Endothelial cell of hepatic sinusoid (primary cell): Measurements from ENCODE around the gene MRPL17.
"Not testable (repeated sequence)": the region's sequence is repeated elsewhere in the genome, so short reads cannot be mapped to it uniquely, and the experiment has no call there.

Source experiments
- in situ Hi-C: cut with HindIII; loops from 2 replicates; pipeline ENCODE4 v1.10.0; 2017; ENCODE audit warnings: low sequenced_read_pairs

MRPL17 gene

DNA sequence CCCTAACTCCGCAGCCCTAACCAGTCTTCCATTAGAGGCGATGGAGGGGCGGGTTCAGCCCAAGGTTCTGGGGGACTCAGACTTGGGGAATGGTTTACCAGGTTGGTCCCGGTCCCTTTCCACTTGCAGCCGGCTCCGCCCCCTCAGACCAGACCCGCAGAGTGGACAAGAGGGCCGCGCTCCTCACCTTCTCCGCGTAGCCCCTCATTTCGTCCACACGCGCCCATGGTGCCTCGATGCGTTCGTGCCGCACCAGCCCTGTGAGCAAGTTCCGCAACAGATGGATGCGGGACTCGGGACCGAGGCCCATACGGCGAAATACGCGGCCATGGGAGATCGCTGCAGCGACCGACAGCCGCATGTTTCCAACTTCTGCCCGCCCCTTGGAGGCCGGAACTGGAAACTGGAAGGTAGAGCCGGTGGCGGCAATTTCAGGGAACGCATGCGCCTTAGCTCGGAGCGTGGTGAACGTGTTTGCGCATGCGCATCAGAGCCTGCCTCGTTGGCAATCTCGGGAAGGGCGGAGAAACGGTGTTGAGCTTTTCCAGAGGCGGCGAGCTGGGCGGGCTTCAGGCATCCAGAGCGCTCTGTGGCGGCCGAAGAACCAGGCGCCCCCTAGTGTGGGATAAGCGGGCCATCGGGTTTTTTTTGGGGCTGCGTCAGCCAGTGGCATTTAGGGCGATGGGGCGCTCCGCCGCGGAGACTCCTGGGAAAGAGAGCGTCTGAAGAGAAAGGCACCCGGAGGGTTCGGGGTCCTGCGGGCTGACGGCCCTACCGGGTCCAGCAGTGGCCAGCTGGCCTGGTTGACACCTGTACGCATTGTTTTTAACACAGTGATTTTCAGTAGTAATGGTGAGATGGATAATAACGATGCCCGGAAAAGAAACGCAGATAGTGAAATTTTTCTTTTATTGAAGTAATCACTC lies at the start of gene MRPL17:
Gene MRPL17, minus strand, starts transcription at position 405 of the 926 bp plus-strand sequence. Its CDS starts 44 bp downstream, at position 361.
- in situ Hi-C loops, result no loop called here

DNA sequence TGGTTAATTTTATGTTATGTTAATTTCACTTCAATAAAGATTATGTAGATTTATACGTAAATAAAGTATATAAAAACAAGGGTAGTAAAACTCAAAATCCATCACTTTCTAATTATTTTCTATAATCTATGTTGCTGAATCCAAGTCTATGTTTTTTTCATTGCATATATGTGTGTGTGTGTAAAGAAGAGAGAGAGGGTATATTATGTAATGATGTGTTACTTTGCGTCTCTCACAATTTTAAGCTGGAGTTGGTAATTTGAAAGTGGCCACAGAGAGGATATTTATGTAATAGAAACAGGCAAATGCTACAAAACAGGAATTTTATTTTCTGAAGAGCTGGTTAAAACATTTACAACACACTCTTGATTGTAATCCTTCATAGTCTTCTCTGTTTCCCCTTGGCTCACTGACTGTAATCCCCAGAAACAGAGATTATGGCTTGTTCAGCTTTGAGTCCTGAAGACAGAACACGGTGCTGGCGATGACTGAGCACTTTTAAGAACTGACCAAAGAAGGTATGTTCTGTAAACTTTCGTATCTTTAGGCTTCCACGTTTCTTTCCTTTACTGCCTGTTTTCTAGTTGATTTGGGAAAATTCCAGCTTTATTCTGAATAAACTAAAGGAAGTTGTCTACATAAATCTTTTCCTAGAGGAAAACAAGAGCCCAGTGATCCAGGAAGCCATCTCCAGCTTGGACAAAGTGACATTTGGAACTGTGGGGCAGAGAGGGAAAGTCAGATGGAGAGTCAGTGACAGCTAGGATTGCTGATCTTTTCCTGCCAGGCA lies 45.0 kb upstream of the MRPL17 start:
- in situ Hi-C loops, result no loop called here

DNA sequence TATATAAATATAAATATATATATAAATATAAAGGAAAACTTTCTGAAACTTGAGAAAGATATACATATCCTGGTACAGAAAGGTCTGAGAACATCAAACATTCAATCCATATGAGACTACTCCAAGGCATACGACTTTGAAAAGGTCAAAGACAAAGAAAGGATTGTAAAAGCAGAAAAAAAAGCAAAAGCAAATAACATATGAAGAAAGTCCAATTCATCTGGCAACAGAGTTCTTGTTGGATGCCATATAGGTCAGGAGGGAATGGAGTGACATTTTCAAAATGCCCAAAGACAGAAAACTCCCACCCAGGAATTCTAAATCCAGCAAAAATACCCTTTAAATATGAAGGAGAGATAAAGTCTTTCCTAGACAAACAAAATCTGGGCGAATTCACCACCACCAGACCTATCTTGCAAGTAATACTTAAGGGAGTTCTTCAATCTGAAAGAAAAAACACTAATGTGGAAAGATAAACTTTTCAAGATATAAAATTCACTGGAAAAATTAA lies 42.3 kb upstream of the MRPL17 start:
- in situ Hi-C loops, result no loop called here

DNA sequence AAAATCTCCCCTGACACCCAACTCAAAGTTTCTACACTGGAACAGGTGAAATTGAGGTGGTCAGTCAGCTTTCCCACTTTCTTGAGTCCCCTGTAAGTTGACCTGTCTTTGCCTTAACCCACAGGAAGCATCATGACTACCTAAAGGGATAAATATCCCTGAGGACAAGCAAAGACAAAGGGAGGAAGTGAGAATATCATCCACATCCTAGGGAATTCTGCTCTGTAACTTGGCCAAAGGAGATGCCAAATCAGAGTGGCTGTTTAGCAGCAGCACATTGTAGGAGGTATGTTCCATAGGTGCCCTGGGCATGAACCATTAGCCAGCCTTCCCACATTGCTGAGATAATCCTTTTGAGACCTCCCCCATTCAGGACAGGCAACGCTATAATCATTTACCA lies 40.9 kb upstream of the MRPL17 start:
- in situ Hi-C loops, result no loop called here

DNA sequence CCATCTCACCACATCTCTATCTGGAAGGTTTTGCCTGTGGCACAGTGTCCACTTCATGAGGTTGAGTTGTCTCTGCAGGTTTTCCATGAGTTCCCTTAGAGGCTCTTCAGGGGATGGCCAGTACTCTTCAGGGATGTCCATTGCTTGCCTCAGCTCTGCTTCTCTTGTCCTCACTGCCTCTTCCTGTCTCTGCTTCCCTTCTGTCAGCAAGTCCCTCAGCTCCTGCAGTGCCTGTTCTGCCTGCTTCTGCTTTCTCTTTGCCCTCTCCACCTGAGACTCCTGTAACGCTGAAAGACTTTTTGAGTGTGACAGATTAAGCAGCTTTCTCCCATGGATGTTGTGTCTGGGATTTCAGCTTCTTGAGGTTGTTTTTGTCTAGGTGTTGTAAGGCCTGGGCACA lies 38.2 kb upstream of the MRPL17 start:
- in situ Hi-C loops, result no loop called here

DNA sequence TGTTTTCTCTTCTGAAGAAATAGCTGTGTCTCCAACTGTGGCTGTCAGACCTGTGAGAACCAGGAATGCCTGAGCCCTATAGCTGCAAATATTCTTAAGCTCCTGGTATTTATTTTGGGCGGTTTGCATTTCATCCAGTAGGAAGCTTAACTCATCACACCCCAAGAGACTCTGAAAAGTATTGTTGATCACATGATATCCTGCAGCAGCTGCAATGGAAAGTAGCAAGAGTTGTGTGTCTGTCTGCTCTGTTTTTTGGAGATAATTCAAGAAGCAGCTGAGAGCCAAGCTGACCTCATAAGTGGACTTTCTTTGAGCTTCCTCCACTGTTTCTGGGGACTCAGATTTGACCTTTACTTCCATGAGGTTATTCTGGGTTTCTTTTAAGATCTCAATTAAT lies 36.4 kb upstream of the MRPL17 start:
- in situ Hi-C loops, result no loop called here

DNA sequence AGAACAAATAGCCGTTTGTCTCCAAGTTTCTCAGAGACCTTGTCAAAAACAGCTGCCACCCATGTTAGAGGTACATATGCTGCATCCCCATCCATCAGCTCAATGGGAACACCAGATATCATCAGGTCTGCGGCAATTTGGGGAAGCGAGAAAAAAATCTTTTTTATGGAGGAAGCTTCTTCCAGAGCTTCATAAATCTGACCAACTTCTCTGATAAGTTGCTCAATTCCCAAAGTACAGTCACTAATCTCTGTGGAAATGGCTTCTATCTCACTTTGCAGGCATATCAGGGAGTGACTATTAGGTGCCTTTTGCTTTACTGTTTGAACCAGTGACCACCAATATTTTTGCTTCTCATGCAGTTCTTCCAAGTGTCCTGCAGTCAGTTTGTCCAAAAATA lies 34.3 kb upstream of the MRPL17 start:
- in situ Hi-C loops, result no loop called here

DNA sequence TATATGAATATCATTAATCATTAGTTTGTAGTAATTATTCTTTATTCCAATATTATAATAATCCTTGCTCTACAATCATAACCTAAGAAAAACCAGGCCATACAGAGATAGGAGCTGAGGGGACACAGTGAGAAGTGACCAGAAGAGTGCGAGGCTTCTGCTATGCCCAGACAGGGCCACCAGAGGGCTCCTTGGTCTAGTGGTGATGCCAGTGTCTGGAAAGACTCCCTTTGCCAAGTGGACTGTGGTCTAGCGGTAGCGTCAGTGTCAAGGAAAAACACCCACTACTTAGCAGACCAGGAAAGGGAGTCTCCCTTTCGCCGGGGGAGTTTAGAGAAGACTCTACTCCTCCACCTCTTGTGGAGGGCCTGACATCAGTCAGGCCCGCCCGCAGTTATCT lies 28.4 kb upstream of the MRPL17 start:
- in situ Hi-C loops, result not testable (repeated sequence)

DNA sequence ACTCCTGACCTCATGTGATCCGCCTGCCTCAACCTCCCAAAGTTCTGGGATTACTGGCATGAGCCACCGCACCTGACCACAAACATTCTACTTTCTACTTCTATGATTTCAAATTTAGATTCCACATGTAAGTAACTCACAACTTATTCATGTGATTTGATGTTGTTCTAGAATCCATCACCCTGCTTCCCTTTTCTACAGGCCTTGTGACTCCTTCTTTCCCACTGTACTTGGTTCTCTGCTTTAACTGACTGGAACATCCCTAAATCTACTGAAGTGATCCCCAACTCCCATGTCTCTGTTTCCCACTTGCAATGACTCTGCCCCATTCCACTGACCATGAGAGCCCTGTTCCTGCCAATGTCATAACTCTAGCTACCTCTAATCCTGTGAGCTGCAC lies 25.7 kb upstream of the MRPL17 start:
- in situ Hi-C loops, result loop anchor here (5.0 kb wide), 1 partner anchor 172 kb away; no protein-coding TSS in a partner anchor

DNA sequence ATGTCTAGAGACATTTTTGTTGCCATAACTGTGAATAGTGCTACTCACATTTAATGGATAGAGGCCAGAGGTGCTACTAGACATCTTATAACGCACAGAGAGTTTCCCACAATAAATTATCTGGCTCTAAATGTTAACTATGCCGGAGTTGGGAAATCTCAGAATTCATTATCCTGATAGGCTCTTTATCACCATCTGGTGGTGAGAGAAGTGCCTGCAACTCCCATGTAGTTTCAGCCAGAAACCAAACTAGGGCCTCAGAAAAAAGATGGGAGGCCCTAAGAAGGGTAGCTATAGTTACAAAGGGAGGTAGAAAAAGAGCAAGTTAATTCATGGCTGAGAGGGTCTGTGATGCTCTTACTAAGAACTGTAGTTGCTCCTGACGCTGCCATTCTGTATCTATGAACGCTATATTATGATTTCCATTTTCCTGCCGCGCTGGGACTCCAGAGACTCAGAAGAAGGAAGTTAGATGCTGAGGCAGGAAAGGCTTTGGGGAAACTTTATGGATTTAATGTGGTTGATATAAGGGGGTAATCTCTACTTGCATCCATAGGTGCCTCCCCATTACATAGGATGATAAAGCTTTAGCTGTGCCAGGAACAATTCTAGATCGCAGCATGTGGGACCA lies 22.9 kb upstream of the MRPL17 start:
- in situ Hi-C loops, result loop anchor here (5.0 kb wide), 1 partner anchor 169 kb away; no protein-coding TSS in a partner anchor

DNA sequence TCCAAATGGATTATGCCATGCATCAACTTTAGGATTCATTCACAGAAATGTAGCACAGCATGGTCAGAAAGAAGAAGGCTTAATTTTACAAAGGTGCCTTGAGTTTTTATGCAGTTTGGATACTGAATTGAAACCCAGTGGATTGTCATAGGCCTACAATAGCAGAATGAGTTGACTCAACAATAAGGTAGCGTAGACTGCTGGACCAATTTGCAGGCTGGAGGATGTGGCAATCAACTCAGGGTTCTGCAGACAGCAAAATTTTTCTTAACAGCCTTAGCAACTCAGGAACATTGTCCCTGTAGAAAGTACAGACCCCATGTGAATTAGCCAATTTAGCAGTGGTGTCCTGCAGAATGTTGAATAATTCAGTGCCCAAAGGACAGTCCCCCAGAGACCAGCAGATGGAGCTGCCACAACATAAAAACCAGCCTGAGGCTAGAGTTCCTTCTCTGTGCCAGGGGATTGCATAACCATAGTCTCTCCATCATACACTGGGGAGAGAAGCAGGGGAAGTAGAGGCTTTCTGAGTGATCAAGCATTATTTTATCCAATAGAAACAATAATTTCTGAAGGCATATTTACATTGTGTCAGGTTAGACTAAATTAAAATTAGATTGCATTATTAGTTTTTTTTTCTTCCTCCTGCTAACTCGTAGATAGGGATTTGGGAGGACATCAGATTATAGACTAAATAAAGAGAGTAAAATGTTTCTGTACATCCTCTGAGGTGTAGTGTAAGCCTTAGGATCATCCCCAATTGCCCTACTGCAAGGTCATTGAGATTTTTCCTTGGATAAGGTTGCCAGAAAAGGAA lies 20.3 kb upstream of the MRPL17 start:
- in situ Hi-C loops, result loop anchor here (5.0 kb wide), 1 partner anchor 51 kb away; no protein-coding TSS in a partner anchor

DNA sequence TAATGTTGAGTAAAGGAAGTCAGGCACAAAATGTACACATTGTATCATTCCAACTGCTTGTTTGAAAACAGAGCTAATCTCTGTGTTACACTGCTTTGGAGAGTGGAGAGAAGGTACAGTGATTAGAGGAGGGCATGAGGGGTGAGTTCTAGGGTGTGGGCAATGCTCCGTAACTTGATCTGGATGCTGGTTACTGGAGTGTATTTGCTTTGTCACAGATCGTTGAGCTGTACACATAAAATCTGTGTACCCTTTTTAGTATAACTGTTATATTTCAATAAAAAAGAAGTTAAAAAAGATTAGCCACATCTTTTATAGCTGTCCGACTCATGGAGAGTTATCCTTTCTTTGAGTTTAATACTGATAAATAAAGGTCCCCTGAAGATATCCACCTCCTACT lies 18.8 kb upstream of the MRPL17 start:
- in situ Hi-C loops, result loop anchor here (5.0 kb wide), 1 partner anchor 50 kb away; no protein-coding TSS in a partner anchor

DNA sequence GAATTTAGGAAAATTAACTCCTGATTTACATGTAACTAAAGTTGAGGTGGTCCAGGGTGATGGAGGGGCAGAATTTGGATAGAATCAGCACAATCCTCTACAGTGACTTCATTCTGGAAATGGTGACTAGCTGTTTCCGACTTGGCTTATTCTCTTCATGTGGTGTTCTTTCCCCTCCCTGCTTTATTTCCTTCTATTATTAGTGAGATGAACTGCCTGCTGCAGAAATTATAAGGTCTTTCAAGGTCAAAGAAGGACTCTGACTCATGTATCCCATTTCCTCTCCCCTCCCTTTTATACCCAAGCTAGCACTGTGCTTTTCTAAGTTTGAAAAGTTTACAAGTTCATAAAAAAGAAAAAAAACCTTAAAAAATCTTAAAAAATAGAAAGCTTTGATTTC lies 12.2 kb upstream of the MRPL17 start:
- in situ Hi-C loops, result no loop called here

DNA sequence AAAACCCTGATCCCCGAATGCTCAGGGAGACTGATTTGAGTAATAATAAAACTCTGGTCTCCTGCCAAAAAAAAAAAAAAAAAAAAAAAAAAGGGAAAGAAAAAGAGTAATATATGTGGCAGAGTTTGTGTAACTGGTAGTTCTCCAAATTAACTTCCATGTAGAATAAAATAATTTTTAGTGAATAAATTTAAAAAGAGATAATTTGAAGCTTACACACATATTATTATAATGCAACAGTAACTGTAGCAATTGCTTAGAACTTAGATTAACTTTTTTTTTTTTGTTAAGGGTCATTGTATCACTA lies 11.0 kb upstream of the MRPL17 start:
- in situ Hi-C loops, result no loop called here

DNA sequence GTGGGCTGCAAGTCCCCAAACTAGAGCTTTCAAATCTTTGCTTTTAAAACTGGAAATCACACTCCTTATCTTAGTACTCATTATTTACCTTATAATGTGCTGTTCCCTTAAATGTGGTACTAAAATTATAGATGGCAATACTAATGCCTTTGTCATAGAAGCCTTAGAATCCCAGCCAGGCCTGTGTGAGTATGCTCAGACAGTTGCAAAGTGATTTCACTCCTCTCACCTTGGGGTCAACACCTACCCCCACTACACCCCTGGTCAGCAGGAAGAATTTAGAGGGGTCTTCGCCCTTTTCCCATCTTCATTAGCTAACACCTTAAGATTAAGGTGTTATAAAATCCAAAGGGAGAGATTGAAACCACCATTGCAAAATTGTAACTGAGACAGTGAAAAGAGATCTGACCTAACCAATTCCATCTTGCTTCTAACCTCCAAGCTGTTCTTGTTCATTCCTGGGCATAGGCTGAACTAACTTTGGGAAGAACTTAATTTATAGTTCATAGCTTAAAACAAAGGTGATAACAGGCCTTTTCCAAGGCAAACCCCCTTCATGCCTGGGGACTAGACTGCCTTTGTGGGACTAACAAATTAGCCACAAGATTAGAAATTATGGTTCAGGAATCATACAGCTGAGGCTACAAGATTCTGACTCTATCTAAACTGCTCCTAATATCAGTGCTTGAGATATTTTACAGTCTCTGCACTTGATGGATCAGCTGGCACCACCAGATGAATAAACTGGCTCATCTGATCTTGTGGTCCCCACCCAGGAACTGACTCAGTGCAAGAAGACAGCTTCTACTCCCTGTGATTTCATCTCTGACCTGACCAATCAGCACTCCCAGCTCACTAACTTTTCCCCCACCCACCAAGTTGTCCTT lies 10.4 kb upstream of the MRPL17 start:
- in situ Hi-C loops, result no loop called here

DNA sequence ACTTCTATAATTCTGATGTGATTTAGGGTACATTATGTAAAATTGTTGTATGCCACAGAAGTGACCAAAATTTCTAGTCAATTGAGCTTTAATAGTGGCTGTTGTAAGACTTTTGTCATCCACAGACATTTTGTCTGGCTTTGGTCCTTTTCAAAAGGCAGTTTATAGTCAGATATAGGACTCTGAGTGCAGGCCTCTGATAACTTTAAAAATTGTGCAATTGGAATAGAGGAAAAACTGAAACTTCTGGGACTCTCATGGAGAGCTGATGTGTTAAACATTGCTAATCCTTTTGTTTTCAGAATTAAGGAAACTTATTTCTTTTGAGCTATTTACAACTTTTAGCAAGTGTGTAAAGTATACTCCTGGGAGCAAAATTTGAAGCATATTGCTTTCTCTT lies 9.0 kb upstream of the MRPL17 start:
- in situ Hi-C loops, result no loop called here

DNA sequence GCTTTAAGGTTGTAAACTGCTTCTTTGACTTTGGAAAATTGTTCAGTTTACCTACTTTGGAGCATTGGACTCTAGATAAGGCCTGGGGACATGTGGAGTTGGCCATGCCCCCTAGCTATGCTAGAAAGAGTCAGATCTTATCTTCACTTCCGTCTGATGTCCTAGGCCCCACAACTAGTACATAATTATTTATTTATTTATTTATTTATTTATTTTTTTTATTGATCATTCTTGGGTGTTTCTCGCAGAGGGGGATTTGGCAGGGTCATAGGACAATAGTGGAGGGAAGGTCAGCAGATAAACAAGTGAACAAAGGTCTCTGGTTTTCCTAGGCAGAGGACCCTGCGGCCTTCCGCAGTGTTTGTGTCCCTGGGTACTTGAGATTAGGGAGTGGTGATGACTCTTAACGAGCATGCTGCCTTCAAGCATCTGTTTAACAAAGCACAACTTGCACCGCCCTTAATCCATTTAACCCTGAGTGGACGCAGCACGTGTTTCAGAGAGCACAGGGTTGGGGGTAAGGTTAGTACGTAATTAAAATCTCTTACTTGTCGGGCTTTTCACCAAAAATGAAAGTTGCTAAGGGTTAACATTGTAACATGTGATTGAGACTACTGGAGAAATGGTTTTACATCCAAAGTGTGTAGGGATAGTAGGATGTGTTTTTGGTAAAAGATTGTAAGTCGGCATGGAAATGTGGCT lies 7.4 kb upstream of the MRPL17 start:
- in situ Hi-C loops, result not testable (repeated sequence)

DNA sequence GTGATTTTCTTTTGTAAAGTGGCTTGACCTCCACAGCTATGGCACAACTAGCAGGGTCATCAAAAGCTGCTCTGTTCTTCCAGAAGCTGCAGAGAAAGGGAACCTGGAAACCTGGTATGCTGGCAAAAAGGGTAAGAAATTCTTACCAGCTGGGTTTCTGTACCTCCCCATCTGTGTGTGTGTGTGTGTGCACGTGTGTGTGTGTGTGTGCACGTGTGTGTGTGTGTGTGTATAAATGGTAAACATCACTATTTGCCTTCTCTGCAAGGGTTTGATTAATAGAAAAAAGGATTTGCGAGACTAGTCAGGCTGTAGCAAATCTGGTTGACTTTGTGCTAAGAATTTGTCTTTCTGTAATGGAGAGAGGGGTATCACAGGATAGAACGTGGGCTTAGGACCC lies 4.7 kb upstream of the MRPL17 start:
- in situ Hi-C loops, result no loop called here

DNA sequence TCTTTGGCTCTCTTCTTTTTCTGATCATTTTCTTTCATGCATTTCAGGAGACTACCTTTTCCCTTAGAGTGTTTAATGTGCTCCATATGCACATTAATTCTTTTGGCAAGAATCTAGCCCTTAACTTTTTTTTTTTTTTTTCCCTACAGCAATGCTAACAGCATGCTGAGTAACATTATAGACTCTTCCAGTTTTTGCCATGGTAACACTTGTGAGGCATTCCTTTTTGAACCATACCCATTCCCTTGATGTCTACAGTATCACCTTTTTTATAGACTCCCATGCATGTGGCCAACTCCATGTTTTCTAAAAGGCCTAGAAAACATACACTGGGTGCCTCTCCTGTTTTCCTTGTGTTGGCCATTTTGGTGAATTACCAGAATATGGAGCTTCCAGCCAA lies 2.9 kb upstream of the MRPL17 start:
- in situ Hi-C loops, result no loop called here
